Measurements from ENCODE around the gene FAM186B. TPM values are rescaled to one million over a fixed set of nuclear protein-coding genes. Genes with fewer than 3 reads are reported as not detected.

FAM186B gene
- total RNA-seq, 1 experiment from 2014 or later = 0.46 TPM

GRCh38 chr12:49626836-49627235 lies 21.4 kb upstream of the FAM186B start:
- H2BK15ac ChIP-seq (ENCODE audit: low read depth, low read length) = no peak overlapping the region
- no peak overlapping the region for H2AFZ ChIP-seq (ENCODE audit: low read length)
- no peak overlapping the region for H2BK12ac ChIP-seq (ENCODE audit: insufficient read length, low read depth, low read length)
- H4K8ac ChIP-seq (replicated peaks; ENCODE audit: insufficient read length, low read depth, low read length) = no peak overlapping the region
- peaks cover 0 to 2% (median 2%) of the 10 kb centered on the region in 3 experiments; a peak in 5 of 7 replicates for H3K36me3 Mint-ChIP-seq (ENCODE audit: insufficient read depth in 1 of 3, low read depth in 3 of 3)
- H3K14ac ChIP-seq (ENCODE audit: insufficient read depth, low read length) = no peak overlapping the region
- no peak overlapping the region for H3K9ac ChIP-seq (ENCODE audit: extremely low read depth, insufficient read length, low read length)
- no peak overlapping the region for H2BK120ac ChIP-seq (ENCODE audit: low read depth, low read length, poor library complexity, severe bottlenecking)
- no peak overlapping the region for H3K27ac Mint-ChIP-seq
- no peaks in the 10 kb centered on the region for H3K4me1 ChIP-seq (ENCODE audit: insufficient read depth, low read length)
- H3K79me1 ChIP-seq (ENCODE audit: insufficient read depth, low read depth, low read length, poor library complexity, severe bottlenecking) = no peaks in the 10 kb centered on the region
- no peak overlapping the region for H3K4me3 Mint-ChIP-seq
- no peak for TF ChIP-seq CTCF (conservative IDR thresholded peaks at IDR 0.05)
- no peaks in the 10 kb centered on the region for H3K79me2 ChIP-seq (ENCODE audit: insufficient read depth, low read length)
- no peaks in the 10 kb centered on the region for H3K27me3 ChIP-seq (ENCODE audit: insufficient read depth, low read length)
- no peaks in the 10 kb centered on the region for H3K9me3 Mint-ChIP-seq
- no peak overlapping the region for H3K4ac ChIP-seq (ENCODE audit: low read depth, low read length)
- no peaks in the 10 kb centered on the region for H4K20me1 ChIP-seq (ENCODE audit: control insufficient read depth, insufficient read depth, insufficient read length)
- no peak overlapping the region for H3K56ac ChIP-seq (ENCODE audit: insufficient read length, low read depth, low read length)
- no peaks in the 10 kb centered on the region; the same call in none of the 2 replicates for H3K27me3 Mint-ChIP-seq (ENCODE audit: low read depth)
- H3K27ac ChIP-seq (ENCODE audit: insufficient read length, low read depth, low read length) = no peak overlapping the region
- H3K9me3 ChIP-seq (ENCODE audit: control insufficient read depth, low read depth, low read length) = no peaks in the 10 kb centered on the region
- H3T11ph ChIP-seq (ENCODE audit: low read length) = no peak overlapping the region
- H3K4me2 ChIP-seq (ENCODE audit: insufficient read depth, insufficient read length, low read length) = no peak overlapping the region
- peaks cover 18 to 21% of the 10 kb centered on the region in 2 experiments for H3K4me1 Mint-ChIP-seq
- no peak overlapping the region for H2AK5ac ChIP-seq (ENCODE audit: insufficient read length, low read length)
- peaks cover 6% of the 10 kb centered on the region for H3K23me2 ChIP-seq (ENCODE audit: insufficient read length, low read depth, low read length, poor library complexity, severe bottlenecking)
- no peak overlapping the region for H4K5ac ChIP-seq (ENCODE audit: insufficient read length, low read depth, low read length)
- no CpG with 5 or more reads among the region's 1 CpG for WGBS (ENCODE audit: extremely low coverage, insufficient read length, low lambda C conversion rate)
- no peak overlapping the region for H3K23ac ChIP-seq (ENCODE audit: insufficient read length, low read depth, low read length)
- no peak overlapping the region for H3K18ac ChIP-seq (ENCODE audit: insufficient read length, low read depth, low read length)
- no peak overlapping the region for H2BK20ac ChIP-seq (ENCODE audit: low read depth, low read length, poor library complexity, severe bottlenecking)
- no peak overlapping the region for H2BK5ac ChIP-seq (ENCODE audit: insufficient read length, low read length)
- DNase-seq = no peak
- H4K91ac ChIP-seq (ENCODE audit: insufficient read length, low read depth, low read length) = no peak overlapping the region
